Stimulated activated CD4-positive, alpha-beta T cell treated with anti-CD3 and anti-CD28 coated beads, Interleukin-1b, Interleukin-23, amount 100 ng/mL, for 48 hours (primary cell): Measurements from ENCODE around the gene CIZ1.

Experiments used
- DNase-seq: peaks from one replicate; pipeline ENCODE4 v3.0.0-alpha.2; 2020

The CIZ1 gene

GRCh38 chr9:128214571-128215490, 23.5 kb upstream of the CIZ1 start:
- no peak for DNase-seq

GRCh38 chr9:128213746-128214497, 22.6 kb upstream of the CIZ1 start:
- no peak for DNase-seq

- no peak for DNase-seq
Observed at GRCh38 chr9:128211981-128212281, 20.6 kb upstream of the CIZ1 start.

GRCh38 chr9:128211186-128211980, 20.0 kb upstream of the CIZ1 start:
- no peak for DNase-seq

GRCh38 chr9:128208946-128209669, 17.7 kb upstream of the CIZ1 start:
- no peak for DNase-seq

GRCh38 chr9:128208386-128208785, 17.0 kb upstream of the CIZ1 start:
- no peak for DNase-seq

GRCh38 chr9:128206916-128207910, 15.8 kb upstream of the CIZ1 start:
- DNase-seq: no peak

GRCh38 chr9:128206484-128206883, 15.1 kb upstream of the CIZ1 start:
- no peak for DNase-seq

GRCh38 chr9:128205296-128205944, 14.0 kb upstream of the CIZ1 start:
- DNase-seq: no peak

GRCh38 chr9:128204858-128205257, 13.5 kb upstream of the CIZ1 start:
- no peak for DNase-seq

- DNase-seq: no peak
Observed at GRCh38 chr9:128203707-128204551, 12.6 kb upstream of the CIZ1 start.

- peak; percentile 56 for DNase-seq
Observed at GRCh38 chr9:128203024-128203706, 11.8 kb upstream of the CIZ1 start, which contains the start of gene DNM1. TSS of gene DNM1 (plus strand) at chr9:128203379. CDS start at chr9:128203471, 92 bp downstream.

GRCh38 chr9:128202648-128203023, 11.3 kb upstream of the CIZ1 start:
- no peak for DNase-seq

GRCh38 chr9:128201441-128202369, 10.3 kb upstream of the CIZ1 start:
- DNase-seq: no peak

GRCh38 chr9:128193469-128194096, 2.2 kb upstream of the CIZ1 start:
- DNase-seq: no peak

- peak; percentile 54 for DNase-seq
Observed at GRCh38 chr9:128192601-128193371, 1.4 kb upstream of the CIZ1 start.
